AG04449 (cell line): ENCODE measurements around the gene RRBP1.
A peak's percentile ranks its signal among the peaks of the same experiment; 100 is the strongest.

Source experiments
- CTCF ChIA-PET: fragments of 350-600 bp; formaldehyde crosslinking; extraction: SDS; loops from one replicate; lab custom pipeline; 2021; ENCODE audit warnings: antibody characterized with exemption; lab: Yijun Ruan, JAX
- POLR2A ChIA-PET: fragments of 400-600, 350-600 bp; formaldehyde crosslinking; extraction: SDS; loops from one replicate; lab custom pipeline; 2020; ENCODE audit warnings: antibody characterized with exemption, inconsistent platforms; lab: Yijun Ruan, JAX
- DNase-seq: peaks from one replicate; pipeline ENCODE4 v3.0.0-alpha.2; 2010; ENCODE audit warnings: low read depth, low spot score
- H3K4me3 ChIP-seq: 2 replicates; pipeline ENCODE4 v1.5.1; 2011; ENCODE audit warnings: low read depth, mild to moderate bottlenecking, control low read depth, low read length
- TF ChIP-seq, protein P1 (sequence below): IDR thresholded peaks from one replicate; pipeline ENCODE4 v1.5.1; 2011; ENCODE audit warnings: mild to moderate bottlenecking, moderate library complexity, low read length, control low read depth, inconsistent platforms; ENCODE audit not compliant: insufficient read depth; ENCODE audit errors: missing control alignments

Gene RRBP1

DNA sequence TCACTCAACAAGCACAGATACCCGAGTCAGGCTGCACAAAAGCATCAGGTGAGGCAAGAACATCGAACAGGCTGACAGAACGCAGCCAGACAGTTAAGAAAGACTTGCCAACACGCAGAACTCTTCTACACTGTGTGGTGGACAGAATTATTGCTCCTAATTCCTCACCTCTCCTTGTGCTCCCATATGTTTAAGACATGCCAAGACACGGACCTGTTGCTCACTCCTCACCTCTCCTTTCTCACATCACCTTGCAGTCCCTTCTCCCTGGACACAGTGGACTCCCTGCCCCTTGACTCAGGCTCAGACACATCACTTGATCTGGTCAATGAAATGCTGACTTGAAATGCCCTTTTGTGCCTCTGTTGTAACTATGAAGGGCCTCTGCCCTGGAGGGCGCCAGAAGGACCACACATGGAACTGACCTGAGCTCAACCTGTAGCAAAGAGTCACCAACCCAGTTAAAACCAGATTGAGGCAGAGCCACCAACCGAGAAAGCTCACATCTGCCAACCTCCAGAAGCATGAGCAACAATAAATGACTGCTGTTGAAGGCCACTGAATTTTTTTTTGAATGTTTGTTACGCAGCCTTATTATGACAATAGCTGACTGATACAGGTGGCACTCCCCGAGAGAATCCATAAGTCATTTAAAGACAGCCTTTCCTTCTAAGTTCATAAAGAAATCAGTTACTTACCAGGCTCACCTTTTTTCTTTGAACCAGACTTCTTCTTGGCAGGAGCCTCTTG, 24.0 kb downstream of the RRBP1 start:
- ChIA-PET CTCF (interaction anchor here (0.6 to 11.4 kb wide), 7 partner anchors 8 to 279 kb away, joined by 3 to 124 read pairs (median 5); no protein-coding TSS in a partner anchor), POLR2A (no interaction called here)
- no peak overlapping the region for H3K4me3 ChIP-seq
- no peak for DNase-seq
- TF ChIP-seq, protein P1, sequence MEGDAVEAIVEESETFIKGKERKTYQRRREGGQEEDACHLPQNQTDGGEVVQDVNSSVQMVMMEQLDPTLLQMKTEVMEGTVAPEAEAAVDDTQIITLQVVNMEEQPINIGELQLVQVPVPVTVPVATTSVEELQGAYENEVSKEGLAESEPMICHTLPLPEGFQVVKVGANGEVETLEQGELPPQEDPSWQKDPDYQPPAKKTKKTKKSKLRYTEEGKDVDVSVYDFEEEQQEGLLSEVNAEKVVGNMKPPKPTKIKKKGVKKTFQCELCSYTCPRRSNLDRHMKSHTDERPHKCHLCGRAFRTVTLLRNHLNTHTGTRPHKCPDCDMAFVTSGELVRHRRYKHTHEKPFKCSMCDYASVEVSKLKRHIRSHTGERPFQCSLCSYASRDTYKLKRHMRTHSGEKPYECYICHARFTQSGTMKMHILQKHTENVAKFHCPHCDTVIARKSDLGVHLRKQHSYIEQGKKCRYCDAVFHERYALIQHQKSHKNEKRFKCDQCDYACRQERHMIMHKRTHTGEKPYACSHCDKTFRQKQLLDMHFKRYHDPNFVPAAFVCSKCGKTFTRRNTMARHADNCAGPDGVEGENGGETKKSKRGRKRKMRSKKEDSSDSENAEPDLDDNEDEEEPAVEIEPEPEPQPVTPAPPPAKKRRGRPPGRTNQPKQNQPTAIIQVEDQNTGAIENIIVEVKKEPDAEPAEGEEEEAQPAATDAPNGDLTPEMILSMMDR = no peak

DNA sequence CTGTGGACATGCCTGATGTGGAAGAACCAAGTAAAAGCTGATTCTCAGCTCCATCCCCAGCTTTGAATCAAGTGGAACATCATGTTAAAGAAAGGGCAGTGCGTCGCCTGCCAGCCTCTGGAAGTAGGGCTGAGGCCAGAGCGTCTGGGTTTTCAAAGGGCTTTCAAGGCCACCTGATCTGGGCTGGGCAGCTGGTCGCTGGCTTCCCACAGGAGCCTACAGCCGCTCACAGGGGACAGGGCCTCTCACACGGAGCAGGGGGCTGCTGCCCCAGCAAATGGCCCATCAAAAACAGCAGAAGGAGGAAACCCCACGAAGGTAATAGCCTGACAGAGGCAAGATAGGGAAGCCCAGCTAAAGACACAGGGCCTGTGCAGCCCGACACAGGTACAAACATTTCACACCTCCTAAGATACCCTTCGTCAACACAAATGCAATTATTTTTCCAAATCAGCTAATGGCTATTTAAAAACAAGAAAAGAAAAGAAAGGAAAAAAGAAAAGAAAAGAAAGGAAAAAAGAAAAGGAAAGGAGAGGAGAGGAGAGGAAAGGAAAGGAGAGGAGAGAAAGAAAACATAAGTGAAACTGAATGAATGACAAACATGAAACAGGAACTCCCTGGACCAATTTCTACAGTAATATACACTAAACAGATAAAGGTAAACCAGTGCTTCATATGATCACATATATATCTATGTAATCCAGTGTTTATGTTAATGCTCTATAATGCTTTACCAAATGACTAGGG, 24.8 kb downstream of the RRBP1 start:
- TF ChIP-seq, protein P1 = no peak
- no peak overlapping the region for H3K4me3 ChIP-seq
- POLR2A ChIA-PET = no interaction called here
- CTCF ChIA-PET = interaction anchor here (0.9 to 11.4 kb wide), 8 partner anchors 9 to 280 kb away, joined by 3 to 124 read pairs (median 11); partner anchors contain the start of gene RRBP1
- DNase-seq = no peak

DNA sequence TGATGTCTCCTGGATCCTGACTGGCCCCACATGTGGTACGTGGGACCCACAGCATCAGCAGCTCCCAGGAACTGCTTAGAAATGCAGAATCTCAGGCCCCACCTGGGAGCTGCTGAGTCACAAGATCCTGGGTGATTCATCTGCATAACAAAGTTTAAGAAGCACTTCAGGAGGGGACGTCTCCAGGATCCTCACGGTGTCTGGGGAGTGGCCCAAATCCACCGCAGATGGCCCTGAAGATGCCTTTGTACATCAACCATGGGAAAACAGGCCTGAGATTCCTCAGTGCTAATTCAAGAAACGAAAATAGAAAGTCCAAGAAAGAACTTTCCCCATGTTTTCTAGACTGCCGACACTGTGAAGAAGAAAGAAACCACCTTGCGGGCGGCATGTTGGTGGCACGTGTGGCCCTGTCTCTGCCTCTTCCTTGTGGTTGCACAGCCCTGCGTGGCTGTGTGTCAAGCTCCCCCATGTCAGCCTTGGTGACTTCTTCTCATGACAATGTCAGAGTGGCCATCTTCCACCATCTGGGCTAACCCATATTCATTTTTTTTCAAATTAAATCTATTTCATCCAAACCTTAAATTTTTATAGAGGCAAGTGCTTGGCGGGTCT, 26.1 kb downstream of the RRBP1 start:
- no peak overlapping the region for H3K4me3 ChIP-seq
- ChIA-PET POLR2A (no interaction called here), CTCF (interaction anchor here (0.8 to 11.4 kb wide), 14 partner anchors 9 to 302 kb away, joined by 3 to 124 read pairs (median 6); no protein-coding TSS in a partner anchor)
- no peak for DNase-seq
- TF ChIP-seq, protein P1 = no peak

DNA sequence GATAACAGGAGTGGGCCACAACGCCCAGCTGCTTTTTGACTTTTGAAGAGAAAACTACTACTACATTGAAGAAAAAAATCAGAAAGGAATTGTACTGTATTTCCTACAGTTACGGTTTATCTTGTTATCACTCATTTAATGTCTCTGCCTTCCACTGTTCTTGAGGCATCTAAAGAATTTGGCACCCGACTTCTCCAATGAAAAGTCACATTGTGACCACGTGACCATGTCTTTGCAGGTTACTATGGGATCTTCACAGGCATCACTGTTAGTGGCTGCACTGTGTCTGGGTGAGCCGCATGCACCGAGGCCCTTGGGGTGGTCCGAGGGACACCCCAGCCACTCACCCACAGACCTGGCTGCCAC, 26.8 kb downstream of the RRBP1 start:
- ChIA-PET POLR2A (no interaction called here), CTCF (interaction anchor here (0.8 to 11.4 kb wide), 25 partner anchors 8 to 341 kb away, joined by 3 to 124 read pairs (median 4); partner anchors contain the start of gene RRBP1)
- no peak for DNase-seq
- TF ChIP-seq, protein P1 = no peak
- H3K4me3 ChIP-seq = no peak overlapping the region

DNA sequence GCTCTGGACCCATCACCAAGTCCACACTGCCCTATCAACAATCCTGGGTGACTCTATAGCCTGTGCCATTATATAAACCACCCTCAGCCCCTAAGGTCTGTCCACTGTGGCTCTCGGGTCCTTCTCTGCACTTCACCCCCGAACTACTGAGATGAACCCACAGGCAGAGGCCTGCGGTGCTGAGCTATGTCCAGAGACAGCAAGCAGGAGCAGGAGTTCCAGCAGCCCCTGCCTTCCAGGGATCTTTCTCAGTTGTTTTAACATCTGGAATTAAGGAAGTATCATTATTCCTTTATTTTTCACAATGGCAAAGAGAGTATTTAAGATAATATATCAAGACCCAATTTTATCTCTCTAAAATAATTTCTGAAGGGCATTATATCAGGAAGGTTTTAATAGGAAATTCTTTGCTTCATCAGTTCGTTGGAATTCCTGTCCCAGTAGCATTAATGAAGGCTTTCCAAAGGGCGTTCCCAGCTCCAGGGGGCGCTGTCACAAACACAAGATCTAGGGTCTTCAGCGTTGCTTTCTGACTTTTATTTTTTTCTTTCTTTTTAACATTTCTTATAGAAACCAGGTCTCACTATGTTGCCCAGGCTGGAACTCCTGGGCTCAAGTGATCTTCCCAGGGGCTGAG, 27.3 kb downstream of the RRBP1 start:
- no peak for DNase-seq
- ChIA-PET POLR2A (no interaction called here), CTCF (interaction anchor here (0.8 to 11.4 kb wide), 23 partner anchors 8 to 341 kb away, joined by 3 to 124 read pairs (median 4); partner anchors contain the start of gene RRBP1)
- TF ChIP-seq, protein P1 = peak; percentile 51
- H3K4me3 ChIP-seq = no peak overlapping the region
